ENCODE data around the gene FES.

DNA sequence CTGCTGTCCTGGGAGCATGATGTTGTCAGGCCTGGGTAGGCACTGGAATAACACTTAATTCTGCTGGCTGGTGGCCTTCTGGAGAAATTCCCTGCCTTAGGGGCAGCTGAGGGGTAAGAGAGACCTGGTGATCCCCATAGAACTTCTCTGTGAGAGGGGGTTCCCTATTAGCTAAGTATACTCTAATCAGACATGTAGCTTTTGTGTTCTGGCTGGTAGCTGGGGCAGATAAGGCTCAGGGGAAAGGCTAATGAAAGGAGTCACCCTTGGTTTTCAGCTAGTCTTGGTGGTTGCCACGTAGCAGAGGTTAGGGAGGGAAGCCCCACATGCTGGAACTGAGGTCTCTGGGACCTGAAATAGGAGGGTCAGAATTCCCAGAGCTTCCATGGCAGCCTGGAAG, 49.0 kb downstream of the FES start:
- no peak for TF ChIP-seq CREB1 (IDR thresholded peaks at IDR 0.05; ENCODE audit: low read depth)
- TF ChIP-seq, protein P1, sequence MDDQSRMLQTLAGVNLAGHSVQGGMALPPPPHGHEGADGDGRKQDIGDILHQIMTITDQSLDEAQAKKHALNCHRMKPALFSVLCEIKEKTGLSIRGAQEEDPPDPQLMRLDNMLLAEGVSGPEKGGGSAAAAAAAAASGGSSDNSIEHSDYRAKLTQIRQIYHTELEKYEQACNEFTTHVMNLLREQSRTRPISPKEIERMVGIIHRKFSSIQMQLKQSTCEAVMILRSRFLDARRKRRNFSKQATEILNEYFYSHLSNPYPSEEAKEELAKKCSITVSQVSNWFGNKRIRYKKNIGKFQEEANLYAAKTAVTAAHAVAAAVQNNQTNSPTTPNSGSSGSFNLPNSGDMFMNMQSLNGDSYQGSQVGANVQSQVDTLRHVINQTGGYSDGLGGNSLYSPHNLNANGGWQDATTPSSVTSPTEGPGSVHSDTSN (IDR thresholded peaks at IDR 0.05; ENCODE audit: insufficient replicate concordance, low read depth, low read length) = no peak
- TF ChIP-seq, protein P2, sequence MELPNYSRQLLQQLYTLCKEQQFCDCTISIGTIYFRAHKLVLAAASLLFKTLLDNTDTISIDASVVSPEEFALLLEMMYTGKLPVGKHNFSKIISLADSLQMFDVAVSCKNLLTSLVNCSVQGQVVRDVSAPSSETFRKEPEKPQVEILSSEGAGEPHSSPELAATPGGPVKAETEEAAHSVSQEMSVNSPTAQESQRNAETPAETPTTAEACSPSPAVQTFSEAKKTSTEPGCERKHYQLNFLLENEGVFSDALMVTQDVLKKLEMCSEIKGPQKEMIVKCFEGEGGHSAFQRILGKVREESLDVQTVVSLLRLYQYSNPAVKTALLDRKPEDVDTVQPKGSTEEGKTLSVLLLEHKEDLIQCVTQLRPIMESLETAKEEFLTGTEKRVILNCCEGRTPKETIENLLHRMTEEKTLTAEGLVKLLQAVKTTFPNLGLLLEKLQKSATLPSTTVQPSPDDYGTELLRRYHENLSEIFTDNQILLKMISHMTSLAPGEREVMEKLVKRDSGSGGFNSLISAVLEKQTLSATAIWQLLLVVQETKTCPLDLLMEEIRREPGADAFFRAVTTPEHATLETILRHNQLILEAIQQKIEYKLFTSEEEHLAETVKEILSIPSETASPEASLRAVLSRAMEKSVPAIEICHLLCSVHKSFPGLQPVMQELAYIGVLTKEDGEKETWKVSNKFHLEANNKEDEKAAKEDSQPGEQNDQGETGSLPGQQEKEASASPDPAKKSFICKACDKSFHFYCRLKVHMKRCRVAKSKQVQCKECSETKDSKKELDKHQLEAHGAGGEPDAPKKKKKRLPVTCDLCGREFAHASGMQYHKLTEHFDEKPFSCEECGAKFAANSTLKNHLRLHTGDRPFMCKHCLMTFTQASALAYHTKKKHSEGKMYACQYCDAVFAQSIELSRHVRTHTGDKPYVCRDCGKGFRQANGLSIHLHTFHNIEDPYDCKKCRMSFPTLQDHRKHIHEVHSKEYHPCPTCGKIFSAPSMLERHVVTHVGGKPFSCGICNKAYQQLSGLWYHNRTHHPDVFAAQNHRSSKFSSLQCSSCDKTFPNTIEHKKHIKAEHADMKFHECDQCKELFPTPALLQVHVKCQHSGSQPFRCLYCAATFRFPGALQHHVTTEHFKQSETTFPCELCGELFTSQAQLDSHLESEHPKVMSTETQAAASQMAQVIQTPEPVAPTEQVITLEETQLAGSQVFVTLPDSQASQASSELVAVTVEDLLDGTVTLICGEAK (IDR thresholded peaks at IDR 0.05; ENCODE audit: borderline replicate concordance) = no peak
- no peak for TF ChIP-seq SP1 (IDR thresholded peaks at IDR 0.05; ENCODE audit: low read depth, low read length)
- TF ChIP-seq SMAD1 (IDR thresholded peaks at IDR 0.05; ENCODE audit: low read depth, partially characterized antibody) = no peak
- TF ChIP-seq, protein P3, sequence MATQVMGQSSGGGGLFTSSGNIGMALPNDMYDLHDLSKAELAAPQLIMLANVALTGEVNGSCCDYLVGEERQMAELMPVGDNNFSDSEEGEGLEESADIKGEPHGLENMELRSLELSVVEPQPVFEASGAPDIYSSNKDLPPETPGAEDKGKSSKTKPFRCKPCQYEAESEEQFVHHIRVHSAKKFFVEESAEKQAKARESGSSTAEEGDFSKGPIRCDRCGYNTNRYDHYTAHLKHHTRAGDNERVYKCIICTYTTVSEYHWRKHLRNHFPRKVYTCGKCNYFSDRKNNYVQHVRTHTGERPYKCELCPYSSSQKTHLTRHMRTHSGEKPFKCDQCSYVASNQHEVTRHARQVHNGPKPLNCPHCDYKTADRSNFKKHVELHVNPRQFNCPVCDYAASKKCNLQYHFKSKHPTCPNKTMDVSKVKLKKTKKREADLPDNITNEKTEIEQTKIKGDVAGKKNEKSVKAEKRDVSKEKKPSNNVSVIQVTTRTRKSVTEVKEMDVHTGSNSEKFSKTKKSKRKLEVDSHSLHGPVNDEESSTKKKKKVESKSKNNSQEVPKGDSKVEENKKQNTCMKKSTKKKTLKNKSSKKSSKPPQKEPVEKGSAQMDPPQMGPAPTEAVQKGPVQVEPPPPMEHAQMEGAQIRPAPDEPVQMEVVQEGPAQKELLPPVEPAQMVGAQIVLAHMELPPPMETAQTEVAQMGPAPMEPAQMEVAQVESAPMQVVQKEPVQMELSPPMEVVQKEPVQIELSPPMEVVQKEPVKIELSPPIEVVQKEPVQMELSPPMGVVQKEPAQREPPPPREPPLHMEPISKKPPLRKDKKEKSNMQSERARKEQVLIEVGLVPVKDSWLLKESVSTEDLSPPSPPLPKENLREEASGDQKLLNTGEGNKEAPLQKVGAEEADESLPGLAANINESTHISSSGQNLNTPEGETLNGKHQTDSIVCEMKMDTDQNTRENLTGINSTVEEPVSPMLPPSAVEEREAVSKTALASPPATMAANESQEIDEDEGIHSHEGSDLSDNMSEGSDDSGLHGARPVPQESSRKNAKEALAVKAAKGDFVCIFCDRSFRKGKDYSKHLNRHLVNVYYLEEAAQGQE (IDR thresholded peaks at IDR 0.05; ENCODE audit: low read depth, low read length) = no peak
- no peak for TF ChIP-seq ZSCAN29 (IDR thresholded peaks at IDR 0.05)
- TF ChIP-seq, protein P4, sequence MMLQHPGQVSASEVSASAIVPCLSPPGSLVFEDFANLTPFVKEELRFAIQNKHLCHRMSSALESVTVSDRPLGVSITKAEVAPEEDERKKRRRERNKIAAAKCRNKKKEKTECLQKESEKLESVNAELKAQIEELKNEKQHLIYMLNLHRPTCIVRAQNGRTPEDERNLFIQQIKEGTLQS (IDR thresholded peaks at IDR 0.05; ENCODE audit: borderline replicate concordance, extremely low read depth, low read depth, low read length) = no peak
- no peak for TF ChIP-seq TCF7 (IDR thresholded peaks at IDR 0.05; ENCODE audit: borderline replicate concordance)
- TF ChIP-seq, protein P5, sequence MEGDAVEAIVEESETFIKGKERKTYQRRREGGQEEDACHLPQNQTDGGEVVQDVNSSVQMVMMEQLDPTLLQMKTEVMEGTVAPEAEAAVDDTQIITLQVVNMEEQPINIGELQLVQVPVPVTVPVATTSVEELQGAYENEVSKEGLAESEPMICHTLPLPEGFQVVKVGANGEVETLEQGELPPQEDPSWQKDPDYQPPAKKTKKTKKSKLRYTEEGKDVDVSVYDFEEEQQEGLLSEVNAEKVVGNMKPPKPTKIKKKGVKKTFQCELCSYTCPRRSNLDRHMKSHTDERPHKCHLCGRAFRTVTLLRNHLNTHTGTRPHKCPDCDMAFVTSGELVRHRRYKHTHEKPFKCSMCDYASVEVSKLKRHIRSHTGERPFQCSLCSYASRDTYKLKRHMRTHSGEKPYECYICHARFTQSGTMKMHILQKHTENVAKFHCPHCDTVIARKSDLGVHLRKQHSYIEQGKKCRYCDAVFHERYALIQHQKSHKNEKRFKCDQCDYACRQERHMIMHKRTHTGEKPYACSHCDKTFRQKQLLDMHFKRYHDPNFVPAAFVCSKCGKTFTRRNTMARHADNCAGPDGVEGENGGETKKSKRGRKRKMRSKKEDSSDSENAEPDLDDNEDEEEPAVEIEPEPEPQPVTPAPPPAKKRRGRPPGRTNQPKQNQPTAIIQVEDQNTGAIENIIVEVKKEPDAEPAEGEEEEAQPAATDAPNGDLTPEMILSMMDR (IDR thresholded peaks at IDR 0.05 in 2 of 3, conservative IDR thresholded peaks at IDR 0.05 in 1 of 3; ENCODE audit: control insufficient read depth in 2 of 3, extremely low read depth in 1 of 3, insufficient read depth in 1 of 3, low read depth in 3 of 3, low read length in 3 of 3) = no peak
- no peak for TF ChIP-seq ETV6 (conservative IDR thresholded peaks at IDR 0.05 in 1 of 2, IDR thresholded peaks at IDR 0.05 in 1 of 2; ENCODE audit: borderline replicate concordance in 1 of 2, low read depth in 1 of 2)

Data from GM12878 (cell line).